Uterus (tissue), 2 donors: Measurements from ENCODE around the gene NR3C2.

Source experiments
- POLR2A ChIP-seq, 2 donors: fragments of 450-650 bp; IDR thresholded peaks; one replicate each; pipeline ENCODE4 v1.6.1; 2016; ENCODE audit warnings: antibody characterized with exemption in 2 of 2, mild to moderate bottlenecking in 1 of 2, moderate library complexity in 1 of 2
- TF ChIP-seq, protein P1 (sequence below), 4 experiments: fragments of 200-600 bp in 2 of 4; fragments of 450-650 bp in 2 of 4; sonication (generic) in 2 of 4; IDR thresholded peaks; one replicate each; pipeline ENCODE4 v1.5.1; 2016 to 2019; ENCODE audit warnings: antibody characterized with exemption in 4 of 4, mild to moderate bottlenecking in 2 of 4, moderate library complexity in 1 of 4

DNA sequence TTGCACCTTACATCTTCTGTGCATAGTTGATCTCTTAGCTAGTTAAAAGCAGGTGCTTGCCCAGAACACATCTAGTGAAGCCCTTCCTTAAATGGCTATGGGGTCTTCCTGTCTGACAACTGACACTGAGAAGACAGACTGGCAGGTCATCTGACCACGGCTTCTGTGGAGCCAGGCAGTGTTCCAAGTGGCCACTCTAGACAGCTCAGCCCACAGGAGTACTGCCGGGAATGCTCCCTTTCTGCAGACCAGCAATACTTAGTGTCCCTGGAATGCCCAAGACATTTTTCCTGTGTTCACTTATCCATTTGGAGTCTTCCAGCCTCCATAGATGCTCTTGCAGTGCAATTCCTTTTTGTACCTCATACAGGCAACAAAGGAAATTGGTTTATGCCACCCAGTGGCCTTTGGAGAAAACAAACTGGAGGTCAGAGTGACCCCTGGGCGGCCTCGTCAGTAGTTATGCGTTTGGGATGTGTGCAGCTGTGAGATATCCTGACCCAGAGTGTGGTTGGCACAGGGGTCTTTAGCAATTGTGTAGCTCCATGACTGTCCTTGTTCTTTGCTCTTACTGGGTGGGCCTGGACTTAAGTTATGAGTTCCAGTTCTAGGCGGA, 374.8 kb downstream of the NR3C2 start:
- no peak for TF ChIP-seq POLR2A (IDR thresholded peaks at IDR 0.05)
- TF ChIP-seq, protein P1, sequence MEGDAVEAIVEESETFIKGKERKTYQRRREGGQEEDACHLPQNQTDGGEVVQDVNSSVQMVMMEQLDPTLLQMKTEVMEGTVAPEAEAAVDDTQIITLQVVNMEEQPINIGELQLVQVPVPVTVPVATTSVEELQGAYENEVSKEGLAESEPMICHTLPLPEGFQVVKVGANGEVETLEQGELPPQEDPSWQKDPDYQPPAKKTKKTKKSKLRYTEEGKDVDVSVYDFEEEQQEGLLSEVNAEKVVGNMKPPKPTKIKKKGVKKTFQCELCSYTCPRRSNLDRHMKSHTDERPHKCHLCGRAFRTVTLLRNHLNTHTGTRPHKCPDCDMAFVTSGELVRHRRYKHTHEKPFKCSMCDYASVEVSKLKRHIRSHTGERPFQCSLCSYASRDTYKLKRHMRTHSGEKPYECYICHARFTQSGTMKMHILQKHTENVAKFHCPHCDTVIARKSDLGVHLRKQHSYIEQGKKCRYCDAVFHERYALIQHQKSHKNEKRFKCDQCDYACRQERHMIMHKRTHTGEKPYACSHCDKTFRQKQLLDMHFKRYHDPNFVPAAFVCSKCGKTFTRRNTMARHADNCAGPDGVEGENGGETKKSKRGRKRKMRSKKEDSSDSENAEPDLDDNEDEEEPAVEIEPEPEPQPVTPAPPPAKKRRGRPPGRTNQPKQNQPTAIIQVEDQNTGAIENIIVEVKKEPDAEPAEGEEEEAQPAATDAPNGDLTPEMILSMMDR (IDR thresholded peaks at IDR 0.05), result no peak
